Stomach smooth muscle (tissue), 2 donors: ENCODE results near the gene HPGDS.
"Not testable (repeated sequence)": the region's sequence is repeated elsewhere in the genome, so short reads cannot be mapped to it uniquely, and the experiment has no call there.

Source experiments
- H3K27ac ChIP-seq: one replicate; pipeline ENCODE4 v1.7.0; 2013; ENCODE audit warnings: mild to moderate bottlenecking, low read length, inconsistent platforms
- H3K27me3 ChIP-seq, 2 donors: one replicate each; pipeline ENCODE4 v1.7.0; 2013; ENCODE audit warnings: low read length in 2 of 2; ENCODE audit not compliant: insufficient read depth in 2 of 2, control insufficient read depth in 1 of 2
- H3K36me3 ChIP-seq, 2 donors: one replicate each; pipeline ENCODE4 v1.7.0; 2013; ENCODE audit warnings: low read length in 2 of 2; ENCODE audit not compliant: control insufficient read depth in 2 of 2, insufficient read depth in 2 of 2
- H3K4me1 ChIP-seq: one replicate; pipeline ENCODE4 v1.7.0; 2013; ENCODE audit warnings: low read length; ENCODE audit not compliant: control insufficient read depth, insufficient read depth
- H3K4me3 ChIP-seq, 2 donors: one replicate each; pipeline ENCODE4 v1.7.0; 2013; ENCODE audit warnings: low read length in 2 of 2
- H3K9ac ChIP-seq, 2 donors: one replicate each; pipeline ENCODE4 v1.7.0; 2013; ENCODE audit warnings: low read length in 2 of 2, mild to moderate bottlenecking in 1 of 2
- H3K9me3 ChIP-seq, 2 donors: one replicate each; pipeline ENCODE4 v1.7.0; 2013; ENCODE audit warnings: low read length in 2 of 2; ENCODE audit not compliant: control insufficient read depth in 2 of 2
- donor health status: healthy.
- donor health status: Pancreatic carcinoma.

HPGDS gene

GRCh38 chr4:94342694-94343093, at the start of gene HPGDS:
Gene HPGDS (minus strand): TSS chr4:94342836. CDS start chr4:94334629, 8,207 bp downstream.
- Histone ChIP-seq H3K9me3 (no peaks in the 10 kb centered on the region), H3K27me3 (no peaks in the 10 kb centered on the region), H3K36me3 (no peaks in the 10 kb centered on the region), H3K4me3 (no peak within 1 kb of the TSS), H3K4me1 (no peaks in the 10 kb centered on the region), H3K27ac (no peak within 1 kb of the TSS), H3K9ac (no peak within 1 kb of the TSS)

- H3K27me3 ChIP-seq = no peaks in the 10 kb centered on the region
- H3K9me3 ChIP-seq = no peaks in the 10 kb centered on the region
- no peak overlapping the region for H3K27ac ChIP-seq
- no peak overlapping the region for H3K9ac ChIP-seq
- no peak overlapping the region for H3K4me3 ChIP-seq
- H3K36me3 ChIP-seq = no peaks in the 10 kb centered on the region
- H3K4me1 ChIP-seq = no peaks in the 10 kb centered on the region
Measured at GRCh38 chr4:94390804-94391410, 48.3 kb upstream of the HPGDS start.

DNA sequence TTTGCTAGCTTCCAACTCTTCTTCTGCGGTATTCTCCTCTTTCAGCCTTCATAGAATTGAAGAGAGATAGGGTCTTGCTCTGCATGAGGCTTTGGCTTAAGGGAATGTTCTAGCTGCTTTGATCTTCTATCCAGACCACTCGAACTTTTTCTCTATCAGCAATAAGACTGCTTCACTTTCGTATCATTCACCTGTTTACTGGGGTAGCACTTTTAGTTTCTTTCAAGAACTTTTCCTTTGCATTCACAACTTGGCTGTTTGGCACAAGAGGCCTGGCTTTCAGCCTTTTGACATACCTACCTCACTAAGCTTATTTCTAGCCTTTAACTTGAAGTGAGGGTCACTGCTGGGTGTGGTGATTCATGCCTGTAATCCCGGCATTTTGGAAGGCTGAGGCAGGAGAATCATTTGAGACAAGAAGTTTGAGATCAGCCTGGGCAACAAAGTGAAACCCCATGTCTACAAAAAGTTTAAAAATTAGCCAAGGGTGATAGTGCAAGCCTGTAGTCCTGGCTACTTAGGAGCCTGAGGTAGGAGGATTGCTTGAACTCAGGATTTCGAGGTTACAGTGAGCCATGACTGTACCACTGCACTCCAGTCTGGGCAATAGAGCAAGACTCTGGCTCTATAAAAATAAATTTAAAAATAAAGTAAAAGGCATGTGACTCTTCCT, 47.1 kb upstream of the HPGDS start:
- Histone ChIP-seq H3K4me1 (no peaks in the 10 kb centered on the region), H3K27me3 (no peaks in the 10 kb centered on the region), H3K36me3 (no peaks in the 10 kb centered on the region), H3K9me3 (no peaks in the 10 kb centered on the region), H3K27ac (no peak overlapping the region), H3K9ac (no peak overlapping the region), H3K4me3 (no peak overlapping the region)

DNA sequence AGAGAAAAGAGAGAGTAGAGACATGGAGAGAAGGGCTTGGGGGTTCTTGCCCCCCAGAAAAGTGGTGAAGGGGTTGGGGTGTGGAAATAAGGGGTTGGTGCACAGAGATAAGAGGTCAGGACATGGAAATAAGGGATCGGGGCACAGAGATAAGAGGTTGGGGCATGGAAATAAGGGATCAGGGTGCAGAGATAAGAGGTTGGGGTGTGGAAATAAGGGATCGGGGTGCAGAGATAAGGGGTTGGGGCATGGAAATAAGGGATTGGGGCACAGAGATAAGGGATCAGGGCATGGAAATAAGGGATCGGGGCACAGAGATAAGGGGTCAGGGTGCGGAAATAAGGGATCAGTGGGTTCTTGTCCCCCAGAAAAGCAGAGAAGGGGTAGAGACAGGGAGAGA, 45.3 kb upstream of the HPGDS start:
- not testable (repeated sequence) for H3K4me1 ChIP-seq, H3K9ac ChIP-seq, H3K27me3 ChIP-seq, H3K9me3 ChIP-seq, H3K4me3 ChIP-seq, H3K27ac ChIP-seq, H3K36me3 ChIP-seq

DNA sequence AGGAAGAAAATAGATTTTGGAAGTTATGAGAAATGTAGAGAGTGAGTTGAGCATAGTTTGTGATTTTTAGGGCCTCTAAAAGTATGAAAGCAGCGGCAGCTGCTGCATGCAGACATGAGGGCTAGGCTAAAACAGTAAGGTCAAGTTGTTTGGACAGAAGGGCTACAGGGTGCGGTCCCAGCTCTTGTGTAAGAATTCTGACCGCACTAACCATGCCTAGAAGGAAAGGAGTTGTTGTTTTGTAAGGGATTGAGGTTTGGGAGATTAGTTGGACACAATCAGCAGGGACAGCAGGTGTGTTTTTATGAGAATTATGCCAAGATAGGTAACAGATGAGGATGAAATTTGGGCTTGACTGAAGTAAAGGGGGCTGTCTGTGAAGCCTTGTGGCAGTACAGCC, 42.8 kb upstream of the HPGDS start:
- H3K9ac ChIP-seq, H3K27me3 ChIP-seq, H3K4me1 ChIP-seq, H3K27ac ChIP-seq, H3K9me3 ChIP-seq, H3K4me3 ChIP-seq, H3K36me3 ChIP-seq: not testable (repeated sequence)

DNA sequence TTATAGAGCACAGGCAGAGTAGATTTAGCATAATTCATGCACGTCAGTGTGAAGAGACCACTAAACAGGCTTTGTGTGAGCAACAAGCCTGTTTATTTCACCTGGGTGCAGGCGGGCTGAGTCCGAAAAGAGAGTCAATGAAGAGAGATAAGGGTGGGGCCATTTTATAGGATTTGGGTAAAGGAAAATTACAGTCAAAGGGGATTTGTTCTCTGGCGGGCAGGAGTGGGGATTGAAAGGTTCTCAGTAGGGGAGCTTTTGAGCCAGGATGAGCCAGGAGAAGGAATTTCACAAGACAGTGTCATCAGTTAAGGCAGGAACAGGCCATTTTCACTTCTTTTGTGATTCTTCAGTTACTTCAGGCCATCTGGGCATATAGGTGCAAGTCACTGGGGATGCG, 40.3 kb upstream of the HPGDS start:
- not testable (repeated sequence) for H3K4me3 ChIP-seq, H3K27me3 ChIP-seq, H3K27ac ChIP-seq, H3K9ac ChIP-seq, H3K36me3 ChIP-seq, H3K4me1 ChIP-seq, H3K9me3 ChIP-seq

DNA sequence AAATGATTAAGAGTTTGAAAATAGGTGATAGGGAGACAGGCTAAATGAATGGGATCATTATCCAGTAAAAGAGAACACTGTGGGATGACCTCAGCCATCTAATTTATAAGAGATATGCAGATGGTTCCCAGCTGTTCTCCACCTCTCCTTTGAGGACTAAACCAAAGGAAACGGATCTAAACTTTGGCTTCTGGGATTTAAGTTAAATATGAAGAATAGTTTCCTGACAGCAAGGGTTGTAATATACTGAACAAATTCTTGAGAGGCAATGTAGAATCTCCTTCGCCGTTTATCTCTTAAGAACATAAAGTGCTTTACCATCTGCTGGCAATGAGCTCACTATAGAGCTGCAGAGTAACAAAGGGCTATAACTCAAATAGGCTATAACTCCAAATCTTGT, 35.4 kb upstream of the HPGDS start:
- no peak overlapping the region for H3K27ac ChIP-seq
- no peak overlapping the region for H3K4me3 ChIP-seq
- H3K9me3 ChIP-seq = no peaks in the 10 kb centered on the region
- no peaks in the 10 kb centered on the region for H3K27me3 ChIP-seq
- H3K4me1 ChIP-seq = no peaks in the 10 kb centered on the region
- no peak overlapping the region for H3K9ac ChIP-seq
- H3K36me3 ChIP-seq = no peaks in the 10 kb centered on the region

DNA sequence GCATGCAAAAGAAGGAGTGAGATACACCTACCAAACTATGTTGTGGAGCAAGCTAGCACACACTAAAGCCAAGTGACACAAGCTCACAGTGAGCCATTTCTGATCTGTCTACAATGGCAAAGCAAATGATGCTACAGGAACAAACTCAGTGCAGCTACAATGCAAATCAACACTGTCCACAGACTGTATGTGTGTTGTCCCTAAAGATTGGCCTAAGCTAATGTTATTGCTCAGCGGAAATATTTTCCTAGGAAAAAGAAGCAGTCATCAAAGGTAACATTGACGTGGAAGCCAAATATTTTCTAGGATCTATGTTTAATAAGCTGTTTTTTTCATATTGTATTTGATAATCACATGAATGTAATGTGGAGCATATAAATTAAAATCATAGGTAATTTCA, 34.7 kb upstream of the HPGDS start:
- H3K27me3 ChIP-seq = no peaks in the 10 kb centered on the region
- H3K9ac ChIP-seq = no peak overlapping the region
- H3K9me3 ChIP-seq = no peaks in the 10 kb centered on the region
- no peaks in the 10 kb centered on the region for H3K4me1 ChIP-seq
- H3K36me3 ChIP-seq = no peaks in the 10 kb centered on the region
- no peak overlapping the region for H3K4me3 ChIP-seq
- H3K27ac ChIP-seq = no peak overlapping the region

GRCh38 chr4:94375364-94375763, 32.7 kb upstream of the HPGDS start:
- no peak overlapping the region for H3K9ac ChIP-seq
- no peak overlapping the region for H3K4me3 ChIP-seq

GRCh38 chr4:94373752-94374151, 31.1 kb upstream of the HPGDS start:
- no peak overlapping the region for H3K27ac ChIP-seq
- H3K36me3 ChIP-seq = no peaks in the 10 kb centered on the region
- no peaks in the 10 kb centered on the region for H3K27me3 ChIP-seq
- no peak overlapping the region for H3K4me3 ChIP-seq
- H3K9me3 ChIP-seq = no peaks in the 10 kb centered on the region
- no peaks in the 10 kb centered on the region for H3K4me1 ChIP-seq
- no peak overlapping the region for H3K9ac ChIP-seq

More at GRCh38 chr4:94375364-94375763, 32.7 kb upstream of the HPGDS start:
- Histone ChIP-seq H3K36me3 (no peaks in the 10 kb centered on the region), H3K27ac (no peak overlapping the region), H3K27me3 (no peaks in the 10 kb centered on the region), H3K4me1 (no peaks in the 10 kb centered on the region), H3K9me3 (no peaks in the 10 kb centered on the region)

DNA sequence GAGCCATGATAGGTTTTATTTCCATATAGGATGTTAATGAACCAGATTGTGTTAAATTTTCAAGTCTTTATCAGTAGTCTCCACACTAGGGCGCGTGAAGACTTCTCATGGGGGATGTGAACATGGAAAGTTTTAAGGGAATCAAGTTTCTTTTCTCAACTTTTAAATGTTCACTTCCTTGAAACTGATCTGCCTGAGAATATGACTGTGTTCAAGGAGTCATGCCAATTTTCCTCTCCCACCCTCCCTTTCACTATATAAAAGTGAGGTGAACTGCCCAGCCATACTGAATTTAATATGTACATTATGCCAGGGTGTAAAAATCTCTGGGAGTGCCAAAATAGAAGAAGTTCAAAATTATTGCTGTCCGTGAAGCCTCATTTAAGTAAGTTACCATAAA, 30.4 kb upstream of the HPGDS start:
- Histone ChIP-seq H3K4me1 (no peaks in the 10 kb centered on the region), H3K9me3 (no peaks in the 10 kb centered on the region), H3K27ac (no peak overlapping the region)

More for the DNA sequence above, 30.4 kb upstream of the HPGDS start:
- Histone ChIP-seq H3K36me3 (no peaks in the 10 kb centered on the region), H3K4me3 (no peak overlapping the region), H3K27me3 (no peaks in the 10 kb centered on the region), H3K9ac (no peak overlapping the region)
